ENCODE measurements around the gene IL7R.

IL7R gene

DNA sequence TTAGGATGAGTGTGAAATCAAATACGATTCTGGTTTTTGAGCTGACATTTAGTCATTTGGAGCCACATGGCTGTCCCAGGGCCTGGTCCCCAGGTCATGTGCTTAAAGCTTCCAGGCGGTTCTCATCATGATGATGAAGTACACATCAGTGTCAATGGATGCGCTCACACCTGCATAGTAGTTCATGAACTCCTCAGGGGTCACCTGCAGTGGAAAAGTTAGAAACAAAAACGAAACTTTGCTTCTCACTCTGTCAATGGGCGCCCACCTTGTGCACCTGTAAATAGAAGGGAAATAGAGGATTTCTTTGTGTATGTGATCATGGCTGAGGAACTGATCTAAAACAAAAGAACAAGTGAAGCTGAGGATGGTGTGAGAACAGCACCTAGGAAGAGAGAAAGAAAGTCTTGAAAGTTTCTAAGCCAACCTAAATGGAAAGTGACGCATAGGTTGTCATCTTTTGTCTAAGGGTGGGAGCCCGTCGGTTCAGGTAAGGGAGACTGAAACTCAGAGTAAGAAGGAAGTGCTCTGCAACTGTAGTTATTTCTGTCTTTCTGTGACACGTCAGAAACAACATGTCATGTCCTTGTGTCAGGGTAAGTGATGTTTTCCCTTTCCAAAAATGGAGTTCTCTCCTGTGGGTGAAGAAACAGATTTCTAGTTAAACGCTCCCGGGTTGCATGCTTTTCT is 47.9 kb downstream of the IL7R start:
- H3K79me2 ChIP-seq (ENCODE audit: control insufficient read depth, insufficient read depth, low read length, poor library complexity): no peaks in the 10 kb centered on the region
- H3K36me3 ChIP-seq (ENCODE audit: control insufficient read depth in 1 of 2, insufficient read depth in 2 of 2, low read length in 2 of 2): no peaks in the 10 kb centered on the region
- H3K23ac ChIP-seq (ENCODE audit: low read length): no peak overlapping the region
- H2BK120ac ChIP-seq (ENCODE audit: insufficient read depth, low read length, poor library complexity): no peak overlapping the region
- H4K91ac ChIP-seq (ENCODE audit: low read depth, low read length): no peak overlapping the region
- no peak overlapping the region for H4K8ac ChIP-seq (ENCODE audit: low read depth, low read length)
- no peaks in the 10 kb centered on the region for H3K9me3 ChIP-seq (ENCODE audit: insufficient read depth, low read depth, low read length)
- no peak overlapping the region for H2BK5ac ChIP-seq (ENCODE audit: low read depth, low read length, poor library complexity)
- no peaks in the 10 kb centered on the region for H3K79me1 ChIP-seq (ENCODE audit: low read length)
- WGBS (ENCODE audit: extremely low coverage, insufficient coverage, insufficient read length): no CpG with 5 or more reads among the region's 11 CpGs
- DNase-seq: no peak
- no peak overlapping the region for H2BK12ac ChIP-seq (ENCODE audit: low read length)
- no peak overlapping the region for H3K14ac ChIP-seq (ENCODE audit: low read length)
- peaks cover 0 to 2% of the 10 kb centered on the region in 2 experiments for H3K4me1 ChIP-seq (ENCODE audit: control insufficient read depth in 1 of 2, insufficient read depth in 2 of 2, low read length in 2 of 2)
- no peak overlapping the region for H3K18ac ChIP-seq (ENCODE audit: low read length)
- H3K4me3 ChIP-seq (ENCODE audit: low read depth, low read length): no peak overlapping the region
- H4K12ac ChIP-seq (ENCODE audit: low read depth, low read length): no peak overlapping the region
- H3K27me3 ChIP-seq (ENCODE audit: insufficient read depth, low read length): no peaks in the 10 kb centered on the region
- no peak overlapping the region for H2AFZ ChIP-seq (ENCODE audit: insufficient read depth, low read length, poor library complexity)
- H3K27ac ChIP-seq (ENCODE audit: low read depth, low read length): no peak overlapping the region
- no peak overlapping the region for H3K4ac ChIP-seq (ENCODE audit: low read depth, low read length)
- no peak overlapping the region for H3K4me2 ChIP-seq (ENCODE audit: low read length)
- no peak overlapping the region for H3K9ac ChIP-seq (ENCODE audit: low read length)
- H2AK5ac ChIP-seq (ENCODE audit: low read length): no peak overlapping the region

DNA sequence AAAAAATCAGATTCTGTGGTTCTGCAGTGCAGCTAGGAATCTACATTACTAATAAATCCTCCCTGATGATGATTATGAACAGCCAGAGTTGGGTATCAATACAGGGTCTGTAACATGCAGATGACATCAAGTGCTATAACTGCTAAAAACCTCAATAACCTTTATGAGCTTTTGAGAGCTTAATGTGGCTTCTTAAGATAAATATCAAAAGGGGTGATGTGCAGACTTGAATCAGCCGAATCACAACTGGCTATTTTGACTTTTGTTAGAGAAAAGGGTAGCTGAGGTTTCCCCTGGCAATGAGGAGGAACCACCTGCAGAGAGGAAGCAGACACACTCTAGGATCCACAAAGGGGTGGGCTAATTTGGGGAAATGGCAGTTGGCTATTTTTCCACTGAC is 51.5 kb downstream of the IL7R start:
- Histone ChIP-seq H4K91ac (ENCODE audit: low read depth, low read length) (no peak overlapping the region), H3K4me1 (ENCODE audit: control insufficient read depth in 1 of 2, insufficient read depth in 2 of 2, low read length in 2 of 2) (peaks cover 0 to 2% of the 10 kb centered on the region in 2 experiments), H3K14ac (ENCODE audit: low read length) (no peak overlapping the region), H2AFZ (ENCODE audit: insufficient read depth, low read length, poor library complexity) (no peak overlapping the region), H3K9me3 (ENCODE audit: insufficient read depth, low read depth, low read length) (peaks cover 3% of the 10 kb centered on the region), H4K12ac (ENCODE audit: low read depth, low read length) (no peak overlapping the region), H2BK5ac (ENCODE audit: low read depth, low read length, poor library complexity) (no peak overlapping the region), H3K36me3 (ENCODE audit: control insufficient read depth in 1 of 2, insufficient read depth in 2 of 2, low read length in 2 of 2) (no peaks in the 10 kb centered on the region), H3K27ac (ENCODE audit: low read depth, low read length) (no peak overlapping the region), H3K23ac (ENCODE audit: low read length) (no peak overlapping the region), H2AK5ac (ENCODE audit: low read length) (no peak overlapping the region), H3K79me1 (ENCODE audit: low read length) (no peaks in the 10 kb centered on the region), H3K27me3 (ENCODE audit: insufficient read depth, low read length) (no peaks in the 10 kb centered on the region), H4K8ac (ENCODE audit: low read depth, low read length) (no peak overlapping the region), H3K4me3 (ENCODE audit: low read depth, low read length) (no peak overlapping the region), H2BK120ac (ENCODE audit: insufficient read depth, low read length, poor library complexity) (no peak overlapping the region), H3K4ac (ENCODE audit: low read depth, low read length) (no peak overlapping the region), H2BK12ac (ENCODE audit: low read length) (no peak overlapping the region), H3K4me2 (ENCODE audit: low read length) (no peak overlapping the region), H3K18ac (ENCODE audit: low read length) (no peak overlapping the region), H3K9ac (ENCODE audit: low read length) (no peak overlapping the region), H3K79me2 (ENCODE audit: control insufficient read depth, insufficient read depth, low read length, poor library complexity) (no peaks in the 10 kb centered on the region)
- WGBS (ENCODE audit: extremely low coverage, insufficient coverage, insufficient read length): no CpG with 5 or more reads among the region's 1 CpG
- DNase-seq: no peak

DNA sequence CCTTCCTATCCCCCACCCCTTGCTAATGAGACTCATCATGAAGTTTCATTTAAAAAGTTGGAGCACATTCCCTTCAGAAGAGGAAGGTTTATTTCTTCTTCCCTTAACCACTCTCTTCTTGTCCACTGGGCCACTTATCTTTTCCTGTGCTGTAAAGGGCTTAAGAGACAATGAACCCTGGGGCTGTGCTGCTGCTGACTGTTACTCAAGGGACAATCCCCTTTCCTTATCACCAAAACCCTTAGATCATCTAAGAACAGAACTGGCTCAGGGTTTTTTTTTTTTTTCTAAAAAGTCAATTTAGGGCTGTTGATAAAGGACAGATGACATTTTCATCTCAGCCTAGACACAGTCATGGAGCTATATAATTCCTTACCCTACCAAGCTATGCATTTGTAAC is 52.1 kb downstream of the IL7R start:
- Histone ChIP-seq H3K4me2 (ENCODE audit: low read length) (no peak overlapping the region), H4K91ac (ENCODE audit: low read depth, low read length) (no peak overlapping the region), H2AK5ac (ENCODE audit: low read length) (no peak overlapping the region), H3K27ac (ENCODE audit: low read depth, low read length) (no peak overlapping the region), H3K4ac (ENCODE audit: low read depth, low read length) (no peak overlapping the region), H2BK120ac (ENCODE audit: insufficient read depth, low read length, poor library complexity) (no peak overlapping the region), H3K18ac (ENCODE audit: low read length) (no peak overlapping the region), H3K9ac (ENCODE audit: low read length) (no peak overlapping the region), H3K14ac (ENCODE audit: low read length) (no peak overlapping the region), H3K4me1 (ENCODE audit: control insufficient read depth in 1 of 2, insufficient read depth in 2 of 2, low read length in 2 of 2) (peaks cover 0 to 2% of the 10 kb centered on the region in 2 experiments), H2AFZ (ENCODE audit: insufficient read depth, low read length, poor library complexity) (no peak overlapping the region), H3K23ac (ENCODE audit: low read length) (no peak overlapping the region), H4K8ac (ENCODE audit: low read depth, low read length) (no peak overlapping the region), H3K79me1 (ENCODE audit: low read length) (no peaks in the 10 kb centered on the region), H3K9me3 (ENCODE audit: insufficient read depth, low read depth, low read length) (peaks cover 3% of the 10 kb centered on the region), H3K79me2 (ENCODE audit: control insufficient read depth, insufficient read depth, low read length, poor library complexity) (no peaks in the 10 kb centered on the region), H3K27me3 (ENCODE audit: insufficient read depth, low read length) (no peaks in the 10 kb centered on the region), H4K12ac (ENCODE audit: low read depth, low read length) (no peak overlapping the region), H2BK12ac (ENCODE audit: low read length) (no peak overlapping the region), H3K4me3 (ENCODE audit: low read depth, low read length) (no peak overlapping the region), H3K36me3 (ENCODE audit: control insufficient read depth in 1 of 2, insufficient read depth in 2 of 2, low read length in 2 of 2) (no peaks in the 10 kb centered on the region), H2BK5ac (ENCODE audit: low read depth, low read length, poor library complexity) (no peak overlapping the region)
- DNase-seq: no peak

DNA sequence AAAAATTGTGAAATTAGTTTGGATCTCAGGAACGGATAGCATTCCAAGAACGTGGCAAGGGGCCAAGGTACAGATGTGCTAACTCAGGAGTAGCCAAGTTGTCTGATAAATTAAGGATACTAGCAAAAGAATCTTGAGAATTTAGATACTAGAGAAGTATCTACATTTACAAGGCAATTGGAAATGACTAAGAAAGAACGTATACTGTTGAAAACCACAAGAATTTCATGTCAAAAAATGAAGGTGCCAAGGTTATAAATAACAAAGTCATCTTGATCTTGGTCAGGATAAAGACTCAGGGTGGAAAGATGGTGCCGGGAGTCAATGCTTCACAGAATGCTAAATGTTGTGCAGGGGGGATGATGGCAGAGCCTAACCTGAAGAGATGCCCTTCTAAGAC is 62.5 kb downstream of the IL7R start:
- Histone ChIP-seq H2BK12ac (ENCODE audit: low read length) (no peak overlapping the region), H2AFZ (ENCODE audit: insufficient read depth, low read length, poor library complexity) (no peak overlapping the region), H3K18ac (ENCODE audit: low read length) (no peak overlapping the region), H3K27ac (ENCODE audit: low read depth, low read length) (no peak overlapping the region), H3K27me3 (ENCODE audit: insufficient read depth, low read length) (no peaks in the 10 kb centered on the region), H3K9ac (ENCODE audit: low read length) (no peak overlapping the region), H3K4ac (ENCODE audit: low read depth, low read length) (no peak overlapping the region), H3K4me1 (ENCODE audit: control insufficient read depth in 1 of 2, insufficient read depth in 2 of 2, low read length in 2 of 2) (no peaks in the 10 kb centered on the region), H4K12ac (ENCODE audit: low read depth, low read length) (no peak overlapping the region), H2AK5ac (ENCODE audit: low read length) (no peak overlapping the region), H3K9me3 (ENCODE audit: insufficient read depth, low read depth, low read length) (no peaks in the 10 kb centered on the region), H3K4me2 (ENCODE audit: low read length) (no peak overlapping the region), H3K36me3 (ENCODE audit: control insufficient read depth in 1 of 2, insufficient read depth in 2 of 2, low read length in 2 of 2) (no peaks in the 10 kb centered on the region), H3K79me2 (ENCODE audit: control insufficient read depth, insufficient read depth, low read length, poor library complexity) (no peaks in the 10 kb centered on the region), H3K23ac (ENCODE audit: low read length) (no peak overlapping the region), H4K91ac (ENCODE audit: low read depth, low read length) (no peak overlapping the region), H2BK120ac (ENCODE audit: insufficient read depth, low read length, poor library complexity) (no peak overlapping the region), H3K79me1 (ENCODE audit: low read length) (no peaks in the 10 kb centered on the region), H3K4me3 (ENCODE audit: low read depth, low read length) (no peak overlapping the region), H4K8ac (ENCODE audit: low read depth, low read length) (no peak overlapping the region), H2BK5ac (ENCODE audit: low read depth, low read length, poor library complexity) (no peak overlapping the region), H3K14ac (ENCODE audit: low read length) (no peak overlapping the region)
- WGBS (ENCODE audit: extremely low coverage, insufficient coverage, insufficient read length): no CpG with 5 or more reads among the region's 4 CpGs
- DNase-seq: peak in 1 of 2 donors; percentile 40
